Measurements from ENCODE around the gene C1orf21.

The C1orf21 gene

GRCh38 chr1:184503221-184503749, 116.5 kb downstream of the C1orf21 start:
- Histone ChIP-seq H2BK5ac (ENCODE audit: low read length) (no peak overlapping the region), H3K4ac (ENCODE audit: low read depth, low read length) (no peak overlapping the region), H4K5ac (ENCODE audit: low read length) (no peak overlapping the region), H3K56ac (ENCODE audit: low read length) (no peak overlapping the region), H3K27me3 (ENCODE audit: insufficient read depth, low read length, poor library complexity) (no peaks in the 10 kb centered on the region), H3K18ac (ENCODE audit: low read length) (no peak overlapping the region), H2BK120ac (ENCODE audit: low read depth, low read length) (no peak overlapping the region), H4K8ac (ENCODE audit: low read depth, low read length) (no peak overlapping the region), H3K27ac (ENCODE audit: low read depth, low read length) (no peak overlapping the region), H2AK5ac (ENCODE audit: low read length) (no peak overlapping the region), H3K4me1 (ENCODE audit: control insufficient read depth, low read depth, low read length) (no peaks in the 10 kb centered on the region), H3K4me2 (ENCODE audit: low read length) (no peak overlapping the region), H3K23ac (ENCODE audit: low read length) (no peak overlapping the region), H3K36me3 (ENCODE audit: control insufficient read depth, insufficient read depth, low read length) (no peaks in the 10 kb centered on the region), H3K9ac (ENCODE audit: low read length) (no peak overlapping the region), H3K79me2 (ENCODE audit: control insufficient read depth, insufficient read depth, low read length) (no peaks in the 10 kb centered on the region), H3K79me1 (ENCODE audit: low read length) (no peaks in the 10 kb centered on the region), H3K4me3 (ENCODE audit: low read length) (no peak overlapping the region), H2BK15ac (replicated peaks; ENCODE audit: low read depth) (no peak overlapping the region)
- no peak for DNase-seq
- WGBS (ENCODE audit: extremely low coverage, insufficient coverage, low lambda C conversion rate), result no CpG with 5 or more reads among the region's 6 CpGs

DNA sequence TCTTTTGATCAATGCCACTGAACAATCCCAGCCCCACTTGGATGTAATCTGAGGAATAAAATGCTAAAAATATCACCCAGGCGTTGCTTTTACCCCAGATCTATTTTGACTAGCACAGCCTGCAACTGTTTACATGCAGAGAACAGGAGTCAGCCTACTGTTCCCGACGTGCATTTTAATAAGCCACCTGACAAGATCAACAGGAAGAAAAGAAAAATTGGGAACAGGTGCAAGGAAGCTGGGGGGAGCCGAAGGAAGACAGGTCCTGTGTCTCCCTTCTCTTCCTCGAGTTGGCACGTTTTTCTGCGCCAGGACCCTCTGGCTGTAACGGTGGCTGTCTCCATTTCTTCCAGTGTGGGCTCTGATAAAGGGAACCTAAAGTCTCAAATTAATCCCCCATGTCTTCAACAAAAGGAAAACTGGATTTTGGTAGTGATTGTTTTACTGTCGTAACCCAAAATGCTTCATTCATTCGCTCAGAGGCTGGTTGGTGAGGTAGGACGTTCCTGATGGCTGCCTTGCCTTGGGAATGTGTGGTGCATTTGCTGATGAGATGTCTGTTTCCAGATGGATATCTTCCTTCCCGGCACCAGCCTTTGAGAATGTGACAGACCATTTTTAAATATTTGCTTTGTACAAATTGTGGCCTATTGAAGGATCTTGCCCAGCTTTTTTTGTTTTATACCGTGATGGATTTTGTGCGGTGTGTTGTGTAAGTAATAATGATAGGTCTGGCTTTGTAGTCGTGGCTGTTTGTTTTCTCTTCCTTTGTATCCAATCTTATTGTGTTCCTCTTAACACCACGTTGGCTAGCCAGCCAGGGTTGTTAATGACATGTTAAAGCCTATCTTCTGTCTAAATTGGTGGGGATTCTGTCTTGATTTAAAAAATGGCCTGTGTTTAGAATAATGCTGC, 117.5 kb downstream of the C1orf21 start:
- H3K9ac ChIP-seq (ENCODE audit: low read length), result no peak overlapping the region
- no peak overlapping the region for H3K56ac ChIP-seq (ENCODE audit: low read length)
- no peak overlapping the region for H4K8ac ChIP-seq (ENCODE audit: low read depth, low read length)
- no peak overlapping the region for H2BK120ac ChIP-seq (ENCODE audit: low read depth, low read length)
- H3K4me1 ChIP-seq (ENCODE audit: control insufficient read depth, low read depth, low read length), result no peaks in the 10 kb centered on the region
- H3K18ac ChIP-seq (ENCODE audit: low read length), result no peak overlapping the region
- no peaks in the 10 kb centered on the region for H3K27me3 ChIP-seq (ENCODE audit: insufficient read depth, low read length, poor library complexity)
- no peak overlapping the region for H3K23ac ChIP-seq (ENCODE audit: low read length)
- no peaks in the 10 kb centered on the region for H3K79me1 ChIP-seq (ENCODE audit: low read length)
- peak; percentile 43 for DNase-seq
- no peak overlapping the region for H2BK5ac ChIP-seq (ENCODE audit: low read length)
- H3K4ac ChIP-seq (ENCODE audit: low read depth, low read length), result no peak overlapping the region
- H3K27ac ChIP-seq (ENCODE audit: low read depth, low read length), result no peak overlapping the region
- H3K4me3 ChIP-seq (ENCODE audit: low read length), result no peak overlapping the region
- H2BK15ac ChIP-seq (replicated peaks; ENCODE audit: low read depth), result no peak overlapping the region
- H2AK5ac ChIP-seq (ENCODE audit: low read length), result no peak overlapping the region
- whole genome bisulfite sequencing (ENCODE audit: extremely low coverage, insufficient coverage, low lambda C conversion rate), result no CpG with 5 or more reads among the region's 16 CpGs
- no peak overlapping the region for H3K4me2 ChIP-seq (ENCODE audit: low read length)
- no peaks in the 10 kb centered on the region for H3K79me2 ChIP-seq (ENCODE audit: control insufficient read depth, insufficient read depth, low read length)
- no peaks in the 10 kb centered on the region for H3K36me3 ChIP-seq (ENCODE audit: control insufficient read depth, insufficient read depth, low read length)
- H4K5ac ChIP-seq (ENCODE audit: low read length), result no peak overlapping the region

GRCh38 chr1:184504955-184505338, 118.1 kb downstream of the C1orf21 start:
- Histone ChIP-seq H3K36me3 (ENCODE audit: control insufficient read depth, insufficient read depth, low read length) (no peaks in the 10 kb centered on the region), H3K27ac (ENCODE audit: low read depth, low read length) (no peak overlapping the region), H2AK5ac (ENCODE audit: low read length) (no peak overlapping the region), H4K5ac (ENCODE audit: low read length) (no peak overlapping the region), H2BK15ac (replicated peaks; ENCODE audit: low read depth) (no peak overlapping the region), H2BK5ac (ENCODE audit: low read length) (no peak overlapping the region), H4K8ac (ENCODE audit: low read depth, low read length) (no peak overlapping the region), H2BK120ac (ENCODE audit: low read depth, low read length) (no peak overlapping the region), H3K56ac (ENCODE audit: low read length) (no peak overlapping the region), H3K79me1 (ENCODE audit: low read length) (no peaks in the 10 kb centered on the region), H3K27me3 (ENCODE audit: insufficient read depth, low read length, poor library complexity) (no peaks in the 10 kb centered on the region), H3K4me1 (ENCODE audit: control insufficient read depth, low read depth, low read length) (no peaks in the 10 kb centered on the region), H3K9ac (ENCODE audit: low read length) (no peak overlapping the region), H3K23ac (ENCODE audit: low read length) (no peak overlapping the region), H3K4me2 (ENCODE audit: low read length) (no peak overlapping the region), H3K4me3 (ENCODE audit: low read length) (no peak overlapping the region), H3K79me2 (ENCODE audit: control insufficient read depth, insufficient read depth, low read length) (no peaks in the 10 kb centered on the region), H3K18ac (ENCODE audit: low read length) (no peak overlapping the region), H3K4ac (ENCODE audit: low read depth, low read length) (no peak overlapping the region)
- DNase-seq, result no peak
- no CpG with 5 or more reads among the region's 1 CpG for WGBS (ENCODE audit: extremely low coverage, insufficient coverage, low lambda C conversion rate)

DNA sequence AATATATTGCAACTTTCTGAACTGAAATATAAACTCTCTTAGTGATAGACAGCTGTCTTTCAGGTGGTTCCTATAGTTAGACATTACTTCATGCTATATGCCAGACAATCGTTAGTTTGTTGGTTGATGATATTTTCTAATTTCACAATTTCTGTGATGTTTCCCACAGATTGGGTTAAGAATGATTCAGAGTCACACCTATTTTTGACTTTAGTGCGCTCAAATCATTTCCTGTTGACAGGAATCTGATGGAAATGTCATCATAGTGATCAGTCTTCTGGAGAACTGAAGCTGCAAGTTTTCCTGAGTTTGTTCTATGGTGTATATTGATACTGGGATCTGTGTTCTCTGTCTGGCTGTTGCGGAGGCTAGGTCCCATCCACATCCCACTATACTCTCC, 119.7 kb downstream of the C1orf21 start:
- Histone ChIP-seq H3K4me2 (ENCODE audit: low read length) (no peak overlapping the region), H3K36me3 (ENCODE audit: control insufficient read depth, insufficient read depth, low read length) (no peaks in the 10 kb centered on the region), H3K4me3 (ENCODE audit: low read length) (no peak overlapping the region), H2AK5ac (ENCODE audit: low read length) (no peak overlapping the region), H2BK120ac (ENCODE audit: low read depth, low read length) (no peak overlapping the region), H3K79me2 (ENCODE audit: control insufficient read depth, insufficient read depth, low read length) (no peaks in the 10 kb centered on the region), H3K27ac (ENCODE audit: low read depth, low read length) (no peak overlapping the region), H3K79me1 (ENCODE audit: low read length) (no peaks in the 10 kb centered on the region), H3K56ac (ENCODE audit: low read length) (no peak overlapping the region), H3K9ac (ENCODE audit: low read length) (no peak overlapping the region), H4K8ac (ENCODE audit: low read depth, low read length) (no peak overlapping the region), H4K5ac (ENCODE audit: low read length) (no peak overlapping the region), H3K23ac (ENCODE audit: low read length) (no peak overlapping the region), H3K4ac (ENCODE audit: low read depth, low read length) (no peak overlapping the region), H2BK15ac (replicated peaks; ENCODE audit: low read depth) (no peak overlapping the region), H2BK5ac (ENCODE audit: low read length) (no peak overlapping the region), H3K27me3 (ENCODE audit: insufficient read depth, low read length, poor library complexity) (no peaks in the 10 kb centered on the region), H3K4me1 (ENCODE audit: control insufficient read depth, low read depth, low read length) (no peaks in the 10 kb centered on the region), H3K18ac (ENCODE audit: low read length) (no peak overlapping the region)
- WGBS (ENCODE audit: extremely low coverage, insufficient coverage, low lambda C conversion rate), result no CpG with 5 or more reads among the region's 3 CpGs
- no peak for DNase-seq

DNA sequence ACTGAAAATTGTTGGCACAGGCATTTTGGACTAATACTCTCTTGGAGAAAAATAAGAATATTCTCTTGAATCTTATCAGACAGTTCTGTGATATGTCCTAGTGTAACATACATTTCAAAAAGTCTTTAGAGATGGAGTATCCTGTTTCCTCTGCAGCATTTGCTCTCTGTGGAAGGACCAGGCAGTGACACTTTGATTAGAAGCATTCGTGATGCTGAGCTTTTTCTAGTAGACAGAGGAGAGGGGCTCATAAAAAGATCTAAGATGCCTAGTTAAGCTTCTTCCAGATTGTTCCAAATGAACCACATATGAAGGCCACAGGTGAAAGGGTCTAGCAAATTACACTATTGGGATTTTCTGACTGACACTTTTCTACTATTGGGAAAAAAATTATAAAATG, 120.3 kb downstream of the C1orf21 start:
- no peak overlapping the region for H4K5ac ChIP-seq (ENCODE audit: low read length)
- no peak overlapping the region for H3K18ac ChIP-seq (ENCODE audit: low read length)

More for the DNA sequence above, 120.3 kb downstream of the C1orf21 start:
- Histone ChIP-seq H2BK5ac (ENCODE audit: low read length) (no peak overlapping the region), H3K36me3 (ENCODE audit: control insufficient read depth, insufficient read depth, low read length) (no peaks in the 10 kb centered on the region), H2AK5ac (ENCODE audit: low read length) (no peak overlapping the region), H3K27me3 (ENCODE audit: insufficient read depth, low read length, poor library complexity) (no peaks in the 10 kb centered on the region), H4K8ac (ENCODE audit: low read depth, low read length) (no peak overlapping the region), H2BK15ac (replicated peaks; ENCODE audit: low read depth) (no peak overlapping the region), H3K79me2 (ENCODE audit: control insufficient read depth, insufficient read depth, low read length) (no peaks in the 10 kb centered on the region), H3K4ac (ENCODE audit: low read depth, low read length) (no peak overlapping the region), H3K56ac (ENCODE audit: low read length) (no peak overlapping the region), H3K9ac (ENCODE audit: low read length) (no peak overlapping the region), H3K79me1 (ENCODE audit: low read length) (no peaks in the 10 kb centered on the region), H3K27ac (ENCODE audit: low read depth, low read length) (no peak overlapping the region), H3K4me2 (ENCODE audit: low read length) (no peak overlapping the region), H3K4me1 (ENCODE audit: control insufficient read depth, low read depth, low read length) (no peaks in the 10 kb centered on the region), H3K4me3 (ENCODE audit: low read length) (no peak overlapping the region), H3K23ac (ENCODE audit: low read length) (no peak overlapping the region), H2BK120ac (ENCODE audit: low read depth, low read length) (no peak overlapping the region)
- DNase-seq, result no peak
- no CpG with 5 or more reads among the region's 1 CpG for WGBS (ENCODE audit: extremely low coverage, insufficient coverage, low lambda C conversion rate)

Data from mesendoderm (in vitro differentiated cells).